Breast epithelium (tissue), 4 donors: ENCODE measurements around the gene BTBD10. TPM values are rescaled to one million over a fixed set of nuclear protein-coding genes. Genes with fewer than 3 reads are reported as not detected.
"Not testable (repeated sequence)": the region's sequence is repeated elsewhere in the genome, so short reads cannot be mapped to it uniquely, and the experiment has no call there.

Source experiments
- DNase-seq, 2 donors: peaks; one replicate each; pipeline ENCODE4 v3.0.0-alpha.2; 2019; ENCODE audit warnings: low spot score in 2 of 2
- H3K27ac ChIP-seq, 2 donors: fragments of 200-600 bp; sonication (generic) in 1 of 2; one replicate each; pipeline ENCODE4 v1.5.1; 2016 to 2019; ENCODE audit warnings: mild to moderate bottlenecking in 1 of 2
- H3K27me3 ChIP-seq, 2 donors: fragments of 200-600 bp; sonication (generic) in 1 of 2; one replicate each; pipeline versions ENCODE4 v1.5.1 to v1.6.0; 2017 to 2019; ENCODE audit warnings: control low read depth in 1 of 2, mild to moderate bottlenecking in 1 of 2
- H3K36me3 ChIP-seq: fragments of 200-600 bp; one replicate; pipeline ENCODE4 v1.5.1; 2019
- H3K4me1 ChIP-seq, 2 donors: fragments of 200-600 bp; sonication (generic); one replicate each; pipeline ENCODE4 v1.5.1; 2016 to 2019; ENCODE audit warnings: control low read depth in 1 of 2
- H3K4me3 ChIP-seq, 3 donors: fragments of 200-600 bp; sonication (generic); 1 replicate in 2 of 3; 2 replicates in 1 of 3; pipeline ENCODE4 v1.5.1; 2016 to 2019; ENCODE audit warnings: mild to moderate bottlenecking in 3 of 3, moderate library complexity in 2 of 3
- H3K9me3 ChIP-seq, 2 donors: fragments of 200-600 bp; sonication (generic) in 1 of 2; one replicate each; pipeline ENCODE4 v1.5.1; 2016 to 2019; ENCODE audit warnings: control low read depth in 1 of 2
- POLR2A ChIP-seq: fragments of 450-650 bp; IDR thresholded peaks from one replicate; pipeline ENCODE4 v1.6.1; 2016; ENCODE audit warnings: antibody characterized with exemption, mild to moderate bottlenecking, moderate library complexity
- POLR2AphosphoS5 ChIP-seq, 3 donors: sonication (generic); formaldehyde crosslinking; IDR thresholded peaks; one replicate each; pipeline ENCODE4 v1.6.1; 2017; ENCODE audit warnings: antibody characterized with exemption in 3 of 3
- intact Hi-C: fragments of 100-400 bp; cut with DNase I; formaldehyde crosslinking; loops from one replicate; pipeline ENCODE4 v1.15.1; 2023; ENCODE audit warnings: low total_unique reads
- total RNA-seq, 3 donors: library from RNA; depleted of rRNA; stranded (reverse); fragments of >200 nt; gene quantifications; one replicate each; pipeline ENCODE4 v1.1.0, GENCODE V29; 2016
- TF ChIP-seq, protein P1 (sequence below), 3 donors: fragments of 450-650 bp; IDR thresholded peaks; one replicate each; pipeline ENCODE4 v1.5.1; 2016 to 2017; ENCODE audit warnings: antibody characterized with exemption in 3 of 3, mild to moderate bottlenecking in 3 of 3, moderate library complexity in 3 of 3

Gene BTBD10
- total RNA-seq, 3 donors from 2014 or later, result 29.3 to 40.4 (median 32.1) TPM

DNA sequence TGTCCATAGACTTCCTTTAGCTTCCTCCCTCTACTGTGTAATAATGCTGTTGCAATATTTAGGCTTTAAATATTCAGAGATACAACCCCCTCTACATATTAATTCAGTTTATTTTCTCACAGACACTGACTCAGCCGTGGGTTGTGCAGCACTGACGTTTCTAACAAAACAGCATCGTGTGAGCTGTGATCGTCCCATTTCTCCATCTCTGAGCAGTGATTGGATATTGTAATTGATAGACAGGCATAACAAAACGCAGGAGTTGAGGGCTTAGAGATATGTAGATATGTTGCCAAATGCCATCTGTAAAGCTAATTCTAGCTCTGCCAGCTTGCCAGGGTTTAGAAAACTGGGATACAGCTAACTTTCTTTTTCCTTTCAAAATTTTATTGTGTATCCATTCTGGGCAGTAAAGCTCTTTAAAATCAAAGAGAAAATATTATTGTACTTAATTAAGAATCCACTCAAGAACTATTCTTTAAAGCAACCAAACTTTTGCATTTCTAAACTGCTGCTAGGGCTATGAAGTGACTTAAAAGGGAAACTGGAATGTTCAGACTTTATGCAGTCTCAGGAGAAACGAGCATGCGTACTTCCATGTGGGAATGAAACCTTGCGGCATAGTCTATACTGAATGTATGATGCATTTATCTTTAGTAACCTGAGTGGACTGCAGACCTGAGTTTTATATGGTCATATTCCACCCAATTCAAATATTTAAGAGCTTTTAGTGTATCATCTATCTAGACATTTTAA lies 22.7 kb downstream of the BTBD10 start:
- Histone ChIP-seq H3K27ac (peak overlapping the region in 1 of 2 donors; percentile 27), H3K27me3 (no peaks in the 10 kb centered on the region), H3K4me1 (no peaks in the 10 kb centered on the region), H3K36me3 (no peaks in the 10 kb centered on the region), H3K9me3 (no peaks in the 10 kb centered on the region), H3K4me3 (peak overlapping the region in 2 of 3 donors; percentile 36 to 50)
- intact Hi-C loops, result no loop called here
- no peak for DNase-seq
- TF ChIP-seq POLR2AphosphoS5 (IDR thresholded peaks at IDR 0.05), result no peak
- TF ChIP-seq, protein P1, sequence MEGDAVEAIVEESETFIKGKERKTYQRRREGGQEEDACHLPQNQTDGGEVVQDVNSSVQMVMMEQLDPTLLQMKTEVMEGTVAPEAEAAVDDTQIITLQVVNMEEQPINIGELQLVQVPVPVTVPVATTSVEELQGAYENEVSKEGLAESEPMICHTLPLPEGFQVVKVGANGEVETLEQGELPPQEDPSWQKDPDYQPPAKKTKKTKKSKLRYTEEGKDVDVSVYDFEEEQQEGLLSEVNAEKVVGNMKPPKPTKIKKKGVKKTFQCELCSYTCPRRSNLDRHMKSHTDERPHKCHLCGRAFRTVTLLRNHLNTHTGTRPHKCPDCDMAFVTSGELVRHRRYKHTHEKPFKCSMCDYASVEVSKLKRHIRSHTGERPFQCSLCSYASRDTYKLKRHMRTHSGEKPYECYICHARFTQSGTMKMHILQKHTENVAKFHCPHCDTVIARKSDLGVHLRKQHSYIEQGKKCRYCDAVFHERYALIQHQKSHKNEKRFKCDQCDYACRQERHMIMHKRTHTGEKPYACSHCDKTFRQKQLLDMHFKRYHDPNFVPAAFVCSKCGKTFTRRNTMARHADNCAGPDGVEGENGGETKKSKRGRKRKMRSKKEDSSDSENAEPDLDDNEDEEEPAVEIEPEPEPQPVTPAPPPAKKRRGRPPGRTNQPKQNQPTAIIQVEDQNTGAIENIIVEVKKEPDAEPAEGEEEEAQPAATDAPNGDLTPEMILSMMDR (IDR thresholded peaks at IDR 0.05), result no peak
- no peak for TF ChIP-seq POLR2A

DNA sequence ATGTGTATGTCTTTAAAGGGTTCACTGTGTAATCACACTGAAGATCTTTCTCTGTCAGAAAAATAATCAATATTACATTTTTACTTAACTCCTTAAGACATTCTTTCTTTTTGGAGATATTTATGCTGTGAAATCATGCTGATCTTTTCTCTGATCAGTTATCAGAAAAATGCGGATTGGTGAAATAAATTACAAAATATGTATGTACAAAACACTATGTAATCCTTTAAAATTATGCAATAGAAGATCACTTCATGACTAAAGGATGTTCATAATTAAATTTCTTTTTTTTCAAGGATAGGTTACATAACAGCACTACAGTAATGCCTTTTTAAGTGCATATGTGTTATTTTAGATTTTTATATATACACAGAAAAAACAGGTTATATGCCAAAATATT lies 24.7 kb downstream of the BTBD10 start:
- intact Hi-C loops, result no loop called here
- no peaks in the 10 kb centered on the region for H3K36me3 ChIP-seq
- H3K27me3 ChIP-seq, result no peaks in the 10 kb centered on the region
- no peaks in the 10 kb centered on the region for H3K4me1 ChIP-seq
- no peaks in the 10 kb centered on the region for H3K9me3 ChIP-seq
- H3K4me3 ChIP-seq, result no peak overlapping the region
- no peak overlapping the region for H3K27ac ChIP-seq
- DNase-seq, result no peak
- no peak for TF ChIP-seq POLR2AphosphoS5 (IDR thresholded peaks at IDR 0.05)

DNA sequence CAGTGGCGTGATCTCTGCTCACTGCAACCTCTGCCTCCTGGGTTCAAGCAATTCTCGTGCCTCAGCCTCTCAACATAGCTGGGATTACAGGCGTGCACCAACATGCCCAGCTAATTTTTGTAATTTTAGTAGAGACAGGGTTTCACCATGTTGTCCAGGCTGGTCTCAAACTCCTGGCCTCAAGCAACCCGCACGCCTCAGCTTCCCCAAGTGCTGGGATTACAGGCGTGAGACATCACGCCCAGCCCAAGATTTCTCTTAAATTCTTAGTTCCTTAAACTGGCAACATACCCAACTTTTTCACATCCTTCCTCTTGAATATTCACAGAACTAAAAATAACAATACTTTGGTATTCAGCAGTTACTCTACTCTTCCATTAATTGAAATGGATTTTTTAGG lies 26.2 kb downstream of the BTBD10 start:
- intact Hi-C loops, H3K9me3 ChIP-seq, H3K27me3 ChIP-seq, H3K36me3 ChIP-seq, DNase-seq, H3K27ac ChIP-seq, H3K4me1 ChIP-seq, H3K4me3 ChIP-seq: not testable (repeated sequence)

DNA sequence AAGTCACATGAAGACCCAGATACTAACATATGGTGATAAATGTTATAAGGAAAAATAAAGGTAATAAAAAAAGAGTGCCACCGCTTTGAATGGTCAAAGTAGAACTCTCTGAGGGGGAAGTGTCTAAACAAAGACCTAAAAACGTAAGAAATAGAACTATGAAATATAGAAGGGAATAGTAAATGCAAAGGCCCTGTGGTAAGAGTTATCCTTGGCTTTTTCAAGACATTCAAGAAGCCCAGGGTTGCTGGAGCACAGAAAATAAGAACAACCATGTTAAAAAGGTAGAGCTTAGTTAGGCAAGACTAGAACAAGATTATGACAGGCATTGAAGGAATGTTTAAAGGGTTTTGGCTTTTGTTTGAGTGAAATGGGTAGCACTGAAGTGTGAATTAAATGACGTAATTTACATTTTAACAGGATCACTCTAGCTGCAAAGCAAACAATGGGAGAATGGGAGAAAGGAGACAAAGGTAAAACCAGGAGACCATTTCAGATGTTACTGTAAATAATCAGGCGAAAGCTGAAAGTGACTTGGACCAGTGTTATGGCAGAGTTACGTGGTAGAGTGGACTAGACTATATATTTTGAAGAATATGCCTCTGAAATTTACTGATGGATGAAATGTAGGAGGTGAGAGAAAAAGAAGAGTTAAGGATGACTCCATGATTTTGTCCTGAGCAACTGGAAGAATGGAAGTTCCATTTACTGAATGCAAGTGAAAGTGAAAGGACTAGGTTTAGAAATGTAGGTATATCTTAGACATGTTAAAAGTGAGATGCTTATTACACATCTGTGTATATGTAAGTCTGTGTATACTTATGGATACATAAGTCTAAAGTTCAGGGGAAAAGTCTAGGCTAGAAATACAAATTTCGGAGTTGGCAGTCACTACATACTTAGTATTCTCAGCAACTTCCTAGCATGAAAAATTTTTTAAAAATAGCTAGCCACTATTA lies 28.5 kb downstream of the BTBD10 start:
- H3K27me3 ChIP-seq, result no peaks in the 10 kb centered on the region
- H3K9me3 ChIP-seq, result no peaks in the 10 kb centered on the region
- H3K4me1 ChIP-seq, result no peaks in the 10 kb centered on the region
- H3K4me3 ChIP-seq, result no peak overlapping the region
- intact Hi-C loops, result no loop called here
- TF ChIP-seq POLR2AphosphoS5 (IDR thresholded peaks at IDR 0.05) (no peak), POLR2A (no peak)
- TF ChIP-seq, protein P1 (IDR thresholded peaks at IDR 0.05), result no peak
- H3K27ac ChIP-seq, result no peak overlapping the region
- H3K36me3 ChIP-seq, result no peaks in the 10 kb centered on the region
- DNase-seq, result no peak

DNA sequence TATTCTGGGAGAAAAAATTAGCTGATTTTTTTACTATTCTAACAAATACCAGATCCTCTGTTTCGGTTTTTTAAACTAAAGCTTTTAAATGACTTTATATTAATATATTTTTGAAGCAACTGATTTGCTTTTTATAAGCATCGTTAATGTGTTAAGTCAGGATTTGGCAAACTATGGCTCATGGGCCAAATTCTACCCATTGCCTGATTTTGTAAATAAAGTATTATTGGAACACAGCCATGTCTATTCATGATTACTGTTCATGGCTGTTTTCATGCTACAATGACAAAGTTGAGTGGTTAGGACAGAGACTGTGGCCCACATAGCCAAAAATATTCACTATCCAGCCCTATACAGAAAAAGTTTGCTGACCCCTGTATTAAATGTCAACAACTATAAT lies 29.6 kb downstream of the BTBD10 start:
- no peaks in the 10 kb centered on the region for H3K36me3 ChIP-seq
- no peak for DNase-seq
- H3K4me3 ChIP-seq, result no peak overlapping the region
- no peaks in the 10 kb centered on the region for H3K27me3 ChIP-seq
- H3K9me3 ChIP-seq, result peaks cover 0 to 3% of the 10 kb centered on the region in 2 donors
- no peaks in the 10 kb centered on the region for H3K4me1 ChIP-seq
- intact Hi-C loops, result no loop called here
- no peak overlapping the region for H3K27ac ChIP-seq
- TF ChIP-seq POLR2A, result no peak
- no peak for TF ChIP-seq POLR2AphosphoS5 (IDR thresholded peaks at IDR 0.05)
- TF ChIP-seq, protein P1 (IDR thresholded peaks at IDR 0.05), result no peak

DNA sequence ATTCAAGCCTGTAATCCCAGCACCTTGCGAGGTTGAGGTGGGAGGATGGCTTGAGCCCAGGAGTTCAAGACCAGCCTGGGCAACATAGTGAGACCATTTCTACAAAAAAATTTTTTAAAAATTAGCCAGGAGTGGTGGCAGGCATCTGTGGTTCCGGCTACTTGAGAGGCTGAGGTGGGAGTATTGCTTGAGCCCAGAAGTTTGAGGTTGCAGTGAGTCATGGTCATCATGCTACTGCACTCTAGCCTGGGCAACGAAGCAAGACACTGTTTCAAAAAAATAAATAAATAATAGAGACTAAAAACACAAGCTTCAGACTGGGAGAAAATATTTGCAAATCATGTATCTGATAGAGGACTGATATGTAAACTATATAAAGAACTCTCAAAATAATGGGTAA lies 33.2 kb downstream of the BTBD10 start:
- DNase-seq, result no peak
- Histone ChIP-seq H3K27me3 (no peaks in the 10 kb centered on the region), H3K4me1 (no peaks in the 10 kb centered on the region), H3K36me3 (no peaks in the 10 kb centered on the region), H3K4me3 (no peak overlapping the region), H3K9me3 (peaks cover 0 to 15% of the 10 kb centered on the region in 2 donors), H3K27ac (no peak overlapping the region)
- intact Hi-C loops, result no loop called here
- TF ChIP-seq POLR2AphosphoS5 (IDR thresholded peaks at IDR 0.05) (no peak), POLR2A (no peak)
- TF ChIP-seq, protein P1 (IDR thresholded peaks at IDR 0.05), result no peak
